GM18951 (cell line): ENCODE results near the gene ADCY2.

Experiments
- POLR2A ChIP-seq: IDR thresholded peaks from 4 replicates; pipeline ENCODE4 v1.6.1; 2011; ENCODE audit warnings: mild to moderate bottlenecking; ENCODE audit not compliant: insufficient read length, insufficient read depth; ENCODE audit errors: extremely low read depth
- in situ Hi-C: fragments of 300-500 bp; cut with MboI; formaldehyde crosslinking; loops from one replicate; pipeline ENCODE4 v1.12.0; 2022; ENCODE audit warnings: low sequenced_read_pairs, mixed read lengths, inconsistent platforms; ENCODE audit not compliant: unreplicated experiment

ADCY2 gene

GRCh38 chr5:7517006-7517405 lies 121.1 kb downstream of the ADCY2 start:
- no peak for TF ChIP-seq POLR2A
- in situ Hi-C loops = no loop called here

GRCh38 chr5:7518947-7519560 lies 123.1 kb downstream of the ADCY2 start:
- TF ChIP-seq POLR2A = no peak
- in situ Hi-C loops = no loop called here

DNA sequence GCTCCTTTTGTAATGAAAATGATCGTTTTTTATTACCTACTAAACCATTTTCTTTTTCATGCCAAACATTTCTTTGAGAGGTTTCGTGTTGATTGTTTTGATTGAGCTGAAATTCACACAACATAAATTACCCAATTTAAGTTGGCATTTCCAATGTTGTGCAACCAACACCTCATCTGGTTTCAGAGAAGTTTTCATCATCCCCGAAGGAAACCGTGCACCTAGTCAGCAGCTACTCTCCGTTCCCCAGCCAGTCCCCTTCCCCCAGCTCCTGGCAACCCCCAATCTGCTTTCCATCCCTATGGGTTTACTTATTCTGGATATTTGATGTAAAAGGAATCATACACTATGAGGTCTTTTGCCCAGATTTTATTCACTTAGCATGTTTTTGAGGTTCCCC lies 123.6 kb downstream of the ADCY2 start:
- in situ Hi-C loops = no loop called here
- no peak for TF ChIP-seq POLR2A

DNA sequence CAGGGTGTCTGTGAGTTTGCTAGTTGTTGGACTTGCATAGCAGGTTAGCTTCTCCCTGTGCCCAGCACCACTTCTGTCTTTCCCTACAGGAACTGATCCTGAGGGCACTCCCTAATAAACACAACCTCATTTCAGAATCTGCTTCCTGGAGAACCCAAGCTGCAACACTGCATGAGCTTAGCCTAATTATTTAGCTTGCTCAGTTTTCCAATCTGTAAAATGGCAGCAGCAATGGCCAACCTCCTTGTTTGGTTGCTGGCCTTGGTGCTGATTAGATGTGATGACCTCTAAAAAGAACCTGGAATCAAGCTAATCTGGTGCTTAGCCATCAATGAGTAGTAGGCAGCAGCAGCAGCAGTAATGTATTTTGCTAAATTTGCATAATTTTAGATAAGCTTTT lies 133.9 kb downstream of the ADCY2 start:
- in situ Hi-C loops = no loop called here
- no peak for TF ChIP-seq POLR2A

GRCh38 chr5:7533941-7534340 lies 138.0 kb downstream of the ADCY2 start:
- in situ Hi-C loops = no loop called here
- no peak for TF ChIP-seq POLR2A

- in situ Hi-C loops = no loop called here
- no peak for TF ChIP-seq POLR2A
Observed at GRCh38 chr5:7534505-7534904, 138.6 kb downstream of the ADCY2 start.

DNA sequence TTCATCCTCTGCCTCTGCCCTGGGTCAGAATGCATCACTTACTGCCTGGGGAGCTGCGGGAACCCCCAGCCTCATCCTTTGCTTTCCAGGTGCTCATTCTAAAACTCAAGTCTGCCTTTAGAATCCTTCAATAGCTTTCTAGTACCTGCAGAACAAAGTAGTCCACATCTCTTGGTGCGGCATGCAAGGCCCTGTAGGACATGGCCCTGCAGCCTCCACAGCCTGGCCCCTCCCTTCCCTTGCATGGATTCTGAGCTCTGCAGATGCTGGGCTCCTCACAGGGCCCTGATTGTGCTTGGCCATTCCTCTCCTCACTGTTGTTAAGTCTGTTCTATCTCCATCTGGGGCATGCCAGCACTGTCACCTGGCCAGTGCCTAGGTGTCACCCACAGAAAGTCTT lies 141.6 kb downstream of the ADCY2 start:
- in situ Hi-C loops = no loop called here
- no peak for TF ChIP-seq POLR2A

GRCh38 chr5:7539571-7539970 lies 143.6 kb downstream of the ADCY2 start:
- in situ Hi-C loops = no loop called here

GRCh38 chr5:7540736-7541485 lies 145.0 kb downstream of the ADCY2 start:
- in situ Hi-C loops = no loop called here
- TF ChIP-seq POLR2A = no peak

More at GRCh38 chr5:7539571-7539970, 143.6 kb downstream of the ADCY2 start:
- no peak for TF ChIP-seq POLR2A

- in situ Hi-C loops = no loop called here
- no peak for TF ChIP-seq POLR2A
Observed at GRCh38 chr5:7541898-7542297, 146.0 kb downstream of the ADCY2 start.

- in situ Hi-C loops = no loop called here
- no peak for TF ChIP-seq POLR2A
Observed at GRCh38 chr5:7546555-7546954, 150.6 kb downstream of the ADCY2 start.

DNA sequence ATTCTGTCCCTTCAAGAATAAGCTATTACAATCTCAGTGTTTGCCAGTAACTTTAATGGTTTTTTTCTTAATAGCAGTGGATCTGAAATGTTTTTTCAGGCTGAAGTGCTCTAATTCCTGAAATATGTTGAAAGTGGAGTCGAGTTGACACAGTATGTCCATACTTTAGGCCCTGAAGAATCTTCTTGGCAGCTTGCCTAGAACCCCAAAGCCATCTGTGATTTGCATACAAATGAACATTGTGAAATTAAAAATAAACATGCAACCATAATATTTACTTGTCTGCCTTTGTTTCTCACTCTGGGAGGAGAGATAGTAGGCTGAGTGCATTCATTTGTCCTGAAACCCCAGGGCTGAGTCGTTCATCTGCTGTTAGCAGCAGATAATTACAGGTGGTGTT lies 152.7 kb downstream of the ADCY2 start:
- in situ Hi-C loops = no loop called here
- TF ChIP-seq POLR2A = no peak

DNA sequence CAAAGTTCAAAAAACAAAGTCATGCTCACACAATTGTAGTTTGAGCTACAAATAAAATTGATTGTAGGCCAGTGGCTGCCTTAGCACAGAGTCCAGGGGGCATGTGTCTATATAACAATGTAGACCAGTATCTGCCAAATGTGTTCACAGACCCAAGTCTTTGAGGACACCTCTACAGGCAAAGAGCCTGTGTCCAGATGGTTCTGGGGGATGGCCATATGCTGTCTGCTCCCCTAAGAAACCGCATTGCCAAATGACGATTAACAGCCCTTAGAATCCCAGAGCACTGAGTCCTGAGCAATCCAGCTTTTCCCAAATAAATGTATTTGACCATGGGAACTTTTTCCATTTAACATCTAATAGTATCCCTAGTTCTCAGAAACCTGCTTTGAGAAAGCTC lies 169.6 kb downstream of the ADCY2 start:
- in situ Hi-C loops = no loop called here
- no peak for TF ChIP-seq POLR2A

GRCh38 chr5:7576023-7576715 lies 180.2 kb downstream of the ADCY2 start:
- TF ChIP-seq POLR2A = no peak
- in situ Hi-C loops = no loop called here
